Chondrocyte (in vitro differentiated cells): ENCODE data around the gene TBX15. TPM values are rescaled to one million over a fixed set of nuclear protein-coding genes. Genes with fewer than 3 reads are reported as not detected.
A peak's percentile ranks its signal among the peaks of the same experiment; 100 is the strongest.

Source experiments
- DNase-seq: peaks from one replicate; pipeline ENCODE4 v3.0.0; 2021; ENCODE audit warnings: mixed read lengths, low spot score
- H3K27ac Mint-ChIP-seq: one replicate; pipeline ENCODE4 v1.8.0; 2021; ENCODE audit warnings: mild to moderate bottlenecking, moderate library complexity, mixed read lengths; ENCODE audit not compliant: unreplicated experiment
- H3K27me3 Mint-ChIP-seq: 2 replicates; pipeline ENCODE4 v1.8.0; 2021; ENCODE audit warnings: low read depth, mixed read lengths
- H3K36me3 Mint-ChIP-seq: 2 replicates; pipeline ENCODE4 v1.8.0; 2021; ENCODE audit warnings: low read depth, mixed read lengths
- H3K4me1 Mint-ChIP-seq: 2 replicates; pipeline ENCODE4 v1.8.0; 2021; ENCODE audit warnings: low read depth, mild to moderate bottlenecking, mixed read lengths
- H3K4me3 Mint-ChIP-seq: one replicate; pipeline ENCODE4 v1.8.0; 2021; ENCODE audit warnings: mild to moderate bottlenecking, moderate library complexity, mixed read lengths; ENCODE audit not compliant: unreplicated experiment
- H3K9me3 Mint-ChIP-seq: 2 replicates; pipeline ENCODE4 v1.8.0; 2021; ENCODE audit warnings: low read depth, mixed read lengths
- CTCF ChIP-seq: fragments of 200-600 bp; sonication (generic); IDR thresholded peaks from 2 replicates; pipeline ENCODE4 v1.5.0; 2021; ENCODE audit warnings: antibody characterized with exemption, mild to moderate bottlenecking, moderate library complexity
- total RNA-seq: library from RNA; stranded (reverse); gene quantifications from 3 replicates; pipeline ENCODE4 v1.2.1, GENCODE V29; 2021

The TBX15 gene
- total RNA-seq, 1 donor from 2014 or later = 41.0 TPM

- H3K27me3 Mint-ChIP-seq = peaks cover 4% of the 10 kb centered on the region
- peak overlapping the region; percentile 100 for H3K27ac Mint-ChIP-seq
- peak overlapping the region; percentile 82 for H3K4me3 Mint-ChIP-seq
- H3K36me3 Mint-ChIP-seq = peaks cover 9% of the 10 kb centered on the region
- DNase-seq = no peak
- peaks cover 76% of the 10 kb centered on the region for H3K4me1 Mint-ChIP-seq
- no peak for TF ChIP-seq CTCF
- H3K9me3 Mint-ChIP-seq = no peaks in the 10 kb centered on the region
Observed at GRCh38 chr1:118978914-118979701, 9.0 kb downstream of the TBX15 start.

GRCh38 chr1:118977600-118977999 lies 10.5 kb downstream of the TBX15 start:
- Mint-ChIP-seq H3K4me3 (no peak overlapping the region), H3K27me3 (peaks cover 4% of the 10 kb centered on the region), H3K27ac (peak overlapping the region; percentile 1), H3K9me3 (no peaks in the 10 kb centered on the region), H3K36me3 (peaks cover 5% of the 10 kb centered on the region), H3K4me1 (peaks cover 76% of the 10 kb centered on the region)
- DNase-seq = no peak
- no peak for TF ChIP-seq CTCF

- Mint-ChIP-seq H3K36me3 (peaks cover 8% of the 10 kb centered on the region), H3K9me3 (no peaks in the 10 kb centered on the region), H3K4me3 (no peak overlapping the region), H3K27me3 (peaks cover 3% of the 10 kb centered on the region), H3K27ac (no peak overlapping the region), H3K4me1 (peaks cover 72% of the 10 kb centered on the region)
- DNase-seq = no peak
- TF ChIP-seq CTCF = no peak
Observed at GRCh38 chr1:118974661-118975060, 13.5 kb downstream of the TBX15 start.

- no peak overlapping the region for H3K4me3 Mint-ChIP-seq
- H3K36me3 Mint-ChIP-seq = peaks cover 7% of the 10 kb centered on the region
- H3K9me3 Mint-ChIP-seq = no peaks in the 10 kb centered on the region
- peaks cover 3% of the 10 kb centered on the region for H3K27me3 Mint-ChIP-seq
- peak overlapping the region; percentile 83 for H3K27ac Mint-ChIP-seq
- H3K4me1 Mint-ChIP-seq = peaks cover 65% of the 10 kb centered on the region
- no peak for DNase-seq
- no peak for TF ChIP-seq CTCF
Observed at GRCh38 chr1:118973531-118974137, 14.5 kb downstream of the TBX15 start.

GRCh38 chr1:118973032-118973431 lies 15.1 kb downstream of the TBX15 start:
- DNase-seq = no peak
- no peak overlapping the region for H3K4me3 Mint-ChIP-seq
- H3K36me3 Mint-ChIP-seq = peaks cover 7% of the 10 kb centered on the region
- peaks cover 3% of the 10 kb centered on the region for H3K27me3 Mint-ChIP-seq
- TF ChIP-seq CTCF = no peak
- H3K4me1 Mint-ChIP-seq = peaks cover 59% of the 10 kb centered on the region
- peak overlapping the region; percentile 83 for H3K27ac Mint-ChIP-seq
- no peaks in the 10 kb centered on the region for H3K9me3 Mint-ChIP-seq
